Neuronal stem cell (in vitro differentiated cells): ENCODE data around the gene TM9SF1.

ENCODE experiments used
- DNase-seq: peaks from one replicate; pipeline ENCODE4 v3.0.0-alpha.2; 2013; ENCODE audit warnings: low spot score
- H2AFZ ChIP-seq: one replicate; pipeline ENCODE4 v1.6.1; 2013; ENCODE audit warnings: mild to moderate bottlenecking, low read length, inconsistent platforms
- H2AK5ac ChIP-seq: 2 replicates; pipeline ENCODE4 v1.6.1; 2013; ENCODE audit warnings: low read depth, mild to moderate bottlenecking, inconsistent platforms, low read length, moderate library complexity, mixed read lengths
- H2BK120ac ChIP-seq: 2 replicates; pipeline ENCODE4 v1.6.1; 2013; ENCODE audit warnings: low read depth, mild to moderate bottlenecking, inconsistent platforms, low read length, moderate library complexity, mixed read lengths
- H2BK12ac ChIP-seq: one replicate; pipeline ENCODE4 v1.6.1; 2013; ENCODE audit warnings: low read length, inconsistent platforms
- H2BK15ac ChIP-seq: 2 replicates; pipeline ENCODE4 v1.6.1; 2013; ENCODE audit warnings: mild to moderate bottlenecking, low read length, inconsistent platforms, mixed read lengths
- H2BK5ac ChIP-seq: one replicate; pipeline ENCODE4 v1.6.1; 2013; ENCODE audit warnings: inconsistent platforms, mild to moderate bottlenecking, low read length, moderate library complexity
- H3K14ac ChIP-seq: one replicate; pipeline ENCODE4 v1.6.1; 2013; ENCODE audit warnings: low read length, inconsistent platforms
- H3K18ac ChIP-seq: 2 replicates; pipeline ENCODE4 v1.6.1; 2013; ENCODE audit warnings: low read length, inconsistent platforms
- H3K23ac ChIP-seq: 2 replicates; pipeline ENCODE4 v1.6.1; 2013; ENCODE audit warnings: low read depth, mild to moderate bottlenecking, mixed read lengths, low read length, inconsistent platforms; ENCODE audit not compliant: poor library complexity
- H3K27ac ChIP-seq: replicated peaks from 3 replicates; pipeline ENCODE4 v1.5.1; 2013; ENCODE audit warnings: low read length, inconsistent platforms
- H3K27me3 ChIP-seq, 3 experiments: 2 replicates each; pipeline ENCODE4 v1.6.1; 2013; ENCODE audit warnings: low read length in 3 of 3, mild to moderate bottlenecking in 2 of 3, inconsistent platforms in 1 of 3, low read depth in 1 of 3, mixed read lengths in 1 of 3, moderate library complexity in 1 of 3; ENCODE audit not compliant: control insufficient read depth in 3 of 3, insufficient read depth in 3 of 3
- H3K36me3 ChIP-seq, 2 donors: replicated peaks in 1 of 2; 2 replicates each; pipeline ENCODE4 v1.6.1; 2013; ENCODE audit warnings: low read length in 2 of 2; ENCODE audit not compliant: control insufficient read depth in 2 of 2, insufficient read depth in 2 of 2
- H3K4ac ChIP-seq: 2 replicates; pipeline ENCODE4 v1.6.1; 2013; ENCODE audit warnings: inconsistent platforms, mild to moderate bottlenecking, low read length, moderate library complexity
- H3K4me1 ChIP-seq, 2 donors: 1 replicate in 1 of 2; 2 replicates in 1 of 2; pipeline ENCODE4 v1.6.1; 2013; ENCODE audit warnings: low read length in 2 of 2, low read depth in 1 of 2; ENCODE audit not compliant: control insufficient read depth in 2 of 2, insufficient read depth in 1 of 2
- H3K4me2 ChIP-seq: one replicate; pipeline ENCODE4 v1.6.1; 2013; ENCODE audit warnings: mild to moderate bottlenecking, low read length, inconsistent platforms; ENCODE audit not compliant: insufficient read depth, poor library complexity, severe bottlenecking
- H3K4me3 ChIP-seq, 2 donors: 2 replicates each; pipeline ENCODE4 v1.5.1; 2013; ENCODE audit warnings: low read length in 2 of 2, mild to moderate bottlenecking in 2 of 2, inconsistent platforms in 1 of 2, moderate library complexity in 1 of 2
- H3K79me1 ChIP-seq: one replicate; pipeline ENCODE4 v1.6.1; 2013; ENCODE audit warnings: low read depth, mild to moderate bottlenecking, inconsistent platforms, low read length, moderate library complexity
- H3K9ac ChIP-seq: one replicate; pipeline ENCODE4 v1.6.1; 2013; ENCODE audit warnings: mild to moderate bottlenecking, low read depth, low read length, inconsistent platforms; ENCODE audit not compliant: poor library complexity
- H3K9me3 ChIP-seq, 2 donors: replicated peaks in 1 of 2; 2 replicates each; pipeline versions ENCODE3 to v1.6.1; 2013; ENCODE audit warnings: low read length in 2 of 2, mild to moderate bottlenecking in 2 of 2, inconsistent platforms in 1 of 2, low read depth in 1 of 2, mixed read lengths in 1 of 2, moderate library complexity in 1 of 2; ENCODE audit not compliant: control insufficient read depth in 2 of 2, insufficient read depth in 1 of 2
- H4K8ac ChIP-seq: one replicate; pipeline ENCODE4 v1.6.1; 2013; ENCODE audit warnings: low read depth, mild to moderate bottlenecking, inconsistent platforms, low read length, moderate library complexity
- H4K91ac ChIP-seq: one replicate; pipeline ENCODE4 v1.6.1; 2013; ENCODE audit warnings: low read length, low read depth, mild to moderate bottlenecking, inconsistent platforms; ENCODE audit not compliant: poor library complexity
- WGBS, 2 donors: extraction: QIAGEN DNeasy Blood & Tissue Kit; methylation state at CpG; one replicate each; pipeline ENCODE4 v1.1.7; 2013; ENCODE audit warnings: missing lambda C conversion rate in 2 of 2, mixed read lengths in 1 of 2; ENCODE audit not compliant: insufficient read length in 2 of 2, insufficient replicate concordance in 1 of 2; ENCODE audit errors: extremely low coverage in 2 of 2; 5-methylcytosine and 5-hydroxymethylcytosine counted together

TM9SF1 gene

GRCh38 chr14:24233538-24233866 lies 38.3 kb upstream of the TM9SF1 start:
- H3K14ac ChIP-seq = no peak overlapping the region
- no peak overlapping the region for H4K8ac ChIP-seq
- peaks cover 9 to 11% of the 10 kb centered on the region in 2 donors for H3K4me1 ChIP-seq
- peaks cover 5% of the 10 kb centered on the region for H3K79me1 ChIP-seq
- H3K4me3 ChIP-seq = peak overlapping the region in 1 of 2 donors; percentile 86
- H2BK12ac ChIP-seq = no peak overlapping the region
- no peak overlapping the region for H3K23ac ChIP-seq
- no peak overlapping the region for H2BK120ac ChIP-seq
- H4K91ac ChIP-seq = no peak overlapping the region
- WGBS, 2 donors = no CpG with 5 or more reads among the region's 2 CpGs
- H2BK15ac ChIP-seq = no peak overlapping the region
- H3K4ac ChIP-seq = no peak overlapping the region
- DNase-seq = no peak
- H2BK5ac ChIP-seq = no peak overlapping the region
- no peak overlapping the region for H3K4me2 ChIP-seq
- H3K27ac ChIP-seq = no peak overlapping the region
- H3K36me3 ChIP-seq = peaks cover 19 to 51% of the 10 kb centered on the region in 2 donors
- no peak overlapping the region for H2AK5ac ChIP-seq
- H3K9ac ChIP-seq = no peak overlapping the region
- H3K18ac ChIP-seq = no peak overlapping the region
- no peaks in the 10 kb centered on the region for H3K27me3 ChIP-seq
- no peaks in the 10 kb centered on the region for H3K9me3 ChIP-seq
- H2AFZ ChIP-seq = no peak overlapping the region

DNA sequence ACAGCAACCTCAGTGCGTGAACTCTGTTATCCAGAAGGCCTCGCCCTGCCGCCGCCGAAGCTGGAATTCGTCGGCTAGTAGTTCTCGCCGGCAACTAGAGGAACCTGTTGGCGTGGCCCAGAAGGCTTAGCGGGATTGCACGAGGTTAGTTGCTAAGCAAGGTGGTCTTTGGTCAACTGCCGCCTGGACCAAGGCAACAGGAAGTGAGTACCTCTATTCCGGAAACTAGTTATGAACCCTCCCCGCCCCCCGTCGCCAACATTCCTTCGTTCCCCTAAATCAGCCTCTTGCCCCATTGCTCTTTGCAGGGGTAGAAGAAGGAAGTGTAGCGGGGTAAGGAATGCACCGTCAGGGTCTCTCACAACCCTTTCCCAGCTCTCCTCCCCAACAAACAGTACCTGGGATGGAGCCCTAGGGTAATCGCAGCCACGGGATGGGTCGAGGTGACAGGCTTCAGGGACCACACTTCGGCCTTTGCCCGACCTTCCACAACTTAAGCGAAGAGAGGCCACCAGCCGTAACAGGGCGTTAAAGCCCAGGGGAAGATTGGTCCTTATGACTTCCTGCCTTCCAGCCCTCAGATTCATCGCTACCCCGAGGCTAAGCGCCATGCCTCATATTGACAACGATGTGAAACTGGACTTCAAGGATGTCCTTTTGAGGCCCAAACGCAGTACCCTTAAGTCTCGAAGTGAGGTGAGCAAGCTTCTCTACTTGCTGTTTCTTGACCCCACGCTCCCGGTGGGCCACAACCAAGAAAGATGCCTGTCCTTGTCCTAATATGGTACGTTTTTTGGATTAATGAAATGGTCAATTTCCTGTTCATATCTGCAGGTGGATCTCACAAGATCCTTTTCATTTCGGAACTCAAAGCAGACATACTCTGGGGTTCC lies 37.6 kb upstream of the TM9SF1 start, which contains the start of gene GMPR2:
Gene GMPR2, plus strand, starts transcription at position 285 of the 893 bp plus-strand sequence. Its CDS starts 325 bp downstream, at position 610.
- H3K4me3 ChIP-seq = peak within 1 kb of the TSS; percentile 86 to 87
- H3K14ac ChIP-seq = peak within 1 kb of the TSS; percentile 87
- peak within 1 kb of the TSS; percentile 90 for H3K4me2 ChIP-seq
- H3K79me1 ChIP-seq = peaks cover 5% of the 10 kb centered on the region
- peak within 1 kb of the TSS; percentile 8 for H3K23ac ChIP-seq
- H2BK5ac ChIP-seq = peak within 1 kb of the TSS; percentile 14
- no peak for DNase-seq
- H2BK12ac ChIP-seq = no peak within 1 kb of the TSS
- WGBS, 2 donors = no CpG with 5 or more reads among the region's 38 CpGs
- H3K36me3 ChIP-seq = peaks cover 16 to 50% of the 10 kb centered on the region in 2 donors
- H2AK5ac ChIP-seq = peak within 1 kb of the TSS; percentile 12
- H2BK120ac ChIP-seq = no peak within 1 kb of the TSS
- peak within 1 kb of the TSS; percentile 99 for H3K18ac ChIP-seq
- H2BK15ac ChIP-seq = peak within 1 kb of the TSS; percentile 35
- H4K8ac ChIP-seq = no peak within 1 kb of the TSS
- peaks cover 9 to 11% of the 10 kb centered on the region in 2 donors for H3K4me1 ChIP-seq
- H3K4ac ChIP-seq = no peak within 1 kb of the TSS
- no peak within 1 kb of the TSS for H4K91ac ChIP-seq
- peak within 1 kb of the TSS; percentile 92 for H3K9ac ChIP-seq
- H3K27me3 ChIP-seq = no peaks in the 10 kb centered on the region
- peak within 1 kb of the TSS; percentile 99 for H2AFZ ChIP-seq
- no peaks in the 10 kb centered on the region for H3K9me3 ChIP-seq
- peak within 1 kb of the TSS; percentile 94 for H3K27ac ChIP-seq

- Histone ChIP-seq H3K4me1 (peaks cover 9 to 11% of the 10 kb centered on the region in 2 donors), H3K27ac (peak within 1 kb of the TSS; percentile 94), H4K8ac (no peak within 1 kb of the TSS), H3K4ac (no peak within 1 kb of the TSS), H3K23ac (peak within 1 kb of the TSS; percentile 8), H3K4me2 (peak within 1 kb of the TSS; percentile 90), H2BK120ac (no peak within 1 kb of the TSS), H3K4me3 (peak within 1 kb of the TSS; percentile 86 to 87), H4K91ac (no peak within 1 kb of the TSS), H2AFZ (peak within 1 kb of the TSS; percentile 99), H2BK15ac (peak within 1 kb of the TSS; percentile 35), H3K18ac (peak within 1 kb of the TSS; percentile 99), H3K79me1 (peaks cover 5% of the 10 kb centered on the region), H3K9ac (peak within 1 kb of the TSS; percentile 92), H2AK5ac (peak within 1 kb of the TSS; percentile 12), H3K9me3 (no peaks in the 10 kb centered on the region), H3K14ac (peak within 1 kb of the TSS; percentile 87), H2BK5ac (peak within 1 kb of the TSS; percentile 14), H3K36me3 (peaks cover 14 to 49% of the 10 kb centered on the region in 2 donors), H2BK12ac (no peak within 1 kb of the TSS), H3K27me3 (no peaks in the 10 kb centered on the region)
- DNase-seq = peak; percentile 82
- WGBS, 2 donors = no CpG with 5 or more reads among the region's 30 CpGs
Measured at GRCh38 chr14:24232121-24232644, 36.9 kb upstream of the TM9SF1 start, which contains the start of gene NEDD8. Gene NEDD8 (minus strand): TSS chr14:24232367. CDS start chr14:24232267, 100 bp downstream.
